GM12891 (cell line): Measurements from ENCODE around the gene MIER2.

ENCODE experiments used
- POLR2A ChIP-seq: IDR thresholded peaks from 2 replicates; pipeline ENCODE4 v1.6.1; 2011; ENCODE audit warnings: low read depth, low read length, control low read depth
- POLR2AphosphoS5 ChIP-seq: IDR thresholded peaks from 2 replicates; pipeline ENCODE4 v1.6.1; 2011; ENCODE audit warnings: low read depth, low read length, control low read depth

GRCh38 chr19:364496-365287, 20.1 kb upstream of the MIER2 start:
- TF ChIP-seq POLR2AphosphoS5 (no peak), POLR2A (no peak)
